ENCODE results near the gene HS6ST1.

DNA sequence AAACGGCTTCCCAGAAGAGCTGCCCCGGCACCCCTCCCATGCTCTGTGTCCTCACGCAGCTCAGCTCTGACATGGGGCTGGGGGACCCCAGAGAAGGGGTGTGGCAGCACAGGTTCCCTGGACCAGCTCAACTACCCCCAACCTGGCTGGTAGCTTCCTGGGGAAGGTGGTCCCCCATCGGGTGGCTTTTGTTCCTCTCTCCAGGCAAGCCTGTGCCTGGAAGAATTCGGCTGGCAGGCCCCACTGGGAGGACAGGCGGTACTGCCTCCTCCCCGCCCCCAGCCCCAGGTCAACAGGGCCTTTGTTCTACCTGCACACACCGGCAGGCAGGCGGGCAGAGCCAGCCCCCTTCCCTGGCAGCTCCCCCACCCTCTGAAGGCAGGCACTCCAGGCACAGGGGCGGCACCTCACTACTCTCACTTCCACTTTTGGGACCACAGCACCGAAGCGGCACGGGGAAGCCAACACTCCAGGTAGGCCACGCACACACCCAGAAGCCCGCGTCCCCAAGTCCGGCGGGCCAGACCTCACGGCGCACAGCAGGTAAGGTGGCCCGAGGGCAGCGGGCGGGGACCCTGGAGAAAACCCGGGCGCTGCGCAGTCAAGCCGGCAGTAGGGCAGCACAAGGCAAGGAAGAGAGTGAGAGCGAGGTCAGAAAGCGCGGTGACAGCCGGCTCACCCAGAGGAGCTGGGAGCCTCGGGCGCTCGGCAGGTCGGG, 1.3 kb downstream of the HS6ST1 start:
- TF ChIP-seq, protein P1, sequence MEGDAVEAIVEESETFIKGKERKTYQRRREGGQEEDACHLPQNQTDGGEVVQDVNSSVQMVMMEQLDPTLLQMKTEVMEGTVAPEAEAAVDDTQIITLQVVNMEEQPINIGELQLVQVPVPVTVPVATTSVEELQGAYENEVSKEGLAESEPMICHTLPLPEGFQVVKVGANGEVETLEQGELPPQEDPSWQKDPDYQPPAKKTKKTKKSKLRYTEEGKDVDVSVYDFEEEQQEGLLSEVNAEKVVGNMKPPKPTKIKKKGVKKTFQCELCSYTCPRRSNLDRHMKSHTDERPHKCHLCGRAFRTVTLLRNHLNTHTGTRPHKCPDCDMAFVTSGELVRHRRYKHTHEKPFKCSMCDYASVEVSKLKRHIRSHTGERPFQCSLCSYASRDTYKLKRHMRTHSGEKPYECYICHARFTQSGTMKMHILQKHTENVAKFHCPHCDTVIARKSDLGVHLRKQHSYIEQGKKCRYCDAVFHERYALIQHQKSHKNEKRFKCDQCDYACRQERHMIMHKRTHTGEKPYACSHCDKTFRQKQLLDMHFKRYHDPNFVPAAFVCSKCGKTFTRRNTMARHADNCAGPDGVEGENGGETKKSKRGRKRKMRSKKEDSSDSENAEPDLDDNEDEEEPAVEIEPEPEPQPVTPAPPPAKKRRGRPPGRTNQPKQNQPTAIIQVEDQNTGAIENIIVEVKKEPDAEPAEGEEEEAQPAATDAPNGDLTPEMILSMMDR (conservative IDR thresholded peaks at IDR 0.05 in 1 of 2, IDR thresholded peaks at IDR 0.05 in 1 of 2; ENCODE audit: low read depth in 1 of 2, low read length in 2 of 2): no peak
- TF ChIP-seq EZH2 (IDR thresholded peaks at IDR 0.05; ENCODE audit: low read length, missing control alignments): no peak
